ENCODE data around the gene NKAPL.
"Not testable (repeated sequence)": the region's sequence is repeated elsewhere in the genome, so short reads cannot be mapped to it uniquely, and the experiment has no call there.

The NKAPL gene

DNA sequence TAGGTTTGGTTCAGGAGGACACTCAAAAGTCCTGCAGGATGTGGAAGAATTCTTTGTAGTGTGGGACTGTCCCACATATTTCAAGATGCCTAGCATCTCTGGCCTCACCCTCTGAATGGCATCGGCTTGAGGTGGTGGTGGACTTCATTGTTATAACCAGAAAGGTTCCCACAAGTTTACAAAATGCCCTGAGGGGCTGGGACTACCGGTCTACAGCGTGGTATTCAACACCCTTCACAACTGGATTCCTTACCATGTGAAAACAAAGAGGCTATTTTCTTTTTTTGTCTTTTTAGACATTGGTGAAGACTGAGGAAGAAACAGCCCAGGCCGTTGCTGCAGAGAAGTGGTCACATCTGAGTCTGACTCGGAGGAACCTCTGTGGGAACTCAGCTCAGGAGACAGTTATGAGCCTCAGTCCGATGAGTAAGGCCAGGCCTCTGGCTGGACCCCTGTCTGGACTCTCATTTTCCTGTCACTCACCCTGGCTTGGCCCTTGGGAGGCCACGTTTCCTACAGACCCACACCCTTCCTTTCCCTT lies 37.5 kb downstream of the NKAPL start:
- no peak for DNase-seq (ENCODE audit: low spot score)

DNA sequence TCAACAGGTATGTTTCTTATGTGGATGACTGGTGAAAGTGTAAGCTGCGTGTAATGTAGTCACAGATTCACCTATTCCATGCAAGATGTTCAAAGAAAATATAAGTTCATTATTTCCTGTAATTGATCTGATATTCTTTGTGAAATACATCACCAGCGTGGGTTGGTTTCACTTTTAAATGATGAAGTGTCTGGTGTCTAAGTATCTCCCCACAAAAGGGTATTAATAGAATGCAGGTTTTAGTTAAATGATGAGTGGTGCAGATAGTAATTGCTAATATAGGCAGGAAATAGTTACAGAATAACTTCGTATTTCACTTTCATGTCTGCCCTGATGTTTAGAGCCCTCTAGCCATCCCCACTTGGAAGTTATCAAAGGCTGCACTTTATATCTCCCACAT lies 44.5 kb downstream of the NKAPL start:
- DNase-seq (ENCODE audit: low spot score), result no peak

DNA sequence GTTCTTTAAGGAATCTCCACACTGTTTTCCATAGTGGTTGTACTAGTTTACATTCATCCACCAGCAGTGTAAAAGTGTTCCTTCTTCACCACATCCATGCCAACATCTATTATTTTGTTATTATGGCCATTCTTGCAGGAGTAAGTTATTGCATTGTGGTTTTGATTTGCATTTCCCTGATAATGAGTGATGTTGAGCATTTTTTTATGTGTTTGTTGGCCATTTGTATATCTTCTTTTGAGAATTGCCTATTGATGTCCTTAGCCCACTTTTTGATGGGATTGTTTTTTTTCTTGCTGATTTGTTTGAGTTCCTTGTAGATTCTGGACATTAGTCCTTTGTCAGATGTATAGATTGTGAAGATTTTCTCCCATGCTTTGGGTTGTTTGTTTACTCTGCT lies 47.3 kb downstream of the NKAPL start:
- not testable (repeated sequence) for DNase-seq (ENCODE audit: low spot score)

Data from globus pallidus (tissue), 1 donor.